K562 (cell line): ENCODE data around the gene EFEMP2. TPM values are rescaled to one million over a fixed set of nuclear protein-coding genes. Genes with fewer than 3 reads are reported as not detected.

Source experiments
- GTF3C2 ChIP-seq: IDR thresholded peaks from 3 replicates; pipeline ENCODE4 v1.6.1; 2011; ENCODE audit warnings: borderline replicate concordance, mild to moderate bottlenecking, moderate library complexity; ENCODE audit not compliant: insufficient read length; ENCODE audit errors: extremely low read depth
- HMGN3 ChIP-seq: IDR thresholded peaks from 2 replicates; pipeline ENCODE4 v1.6.1; 2011; ENCODE audit warnings: borderline replicate concordance, low read depth, mild to moderate bottlenecking, mixed read lengths, low read length; ENCODE audit not compliant: insufficient read length; ENCODE audit errors: extremely low read depth
- HSF4 ChIP-seq: fragments of 250-450 bp; sonication (Bioruptor Pico); IDR thresholded peaks from 2 replicates; pipeline ENCODE4 v2.1.2; 2022; ENCODE audit warnings: mild to moderate bottlenecking, moderate library complexity, borderline replicate concordance
- ID3 ChIP-seq, 2 experiments: fragments of 250-450 bp in 1 of 2; fragments of 450-650 bp in 1 of 2; sonication (Bioruptor Pico) in 1 of 2; IDR thresholded peaks; 2 replicates each; pipeline versions ENCODE4 v1.6.1 to v1.8.0; 2016 to 2021; ENCODE audit warnings: mild to moderate bottlenecking in 2 of 2, moderate library complexity in 2 of 2, missing compliant biosample characterization in 1 of 2, missing genetic modification characterization in 1 of 2
- MCM2 ChIP-seq: fragments of 450-650 bp; IDR thresholded peaks from 2 replicates; pipeline ENCODE4 v1.6.1; 2017; ENCODE audit warnings: low read depth, mild to moderate bottlenecking
- PHF8 ChIP-seq: fragments of 200-600 bp; sonication (generic); IDR thresholded peaks from 2 replicates; pipeline ENCODE4 v1.6.1; 2012; ENCODE audit warnings: mixed run types, mild to moderate bottlenecking, inconsistent platforms, low read length, moderate library complexity, borderline replicate concordance
- RBFOX2 ChIP-seq: fragments of 200-400 bp; formaldehyde crosslinking; IDR thresholded peaks from 2 replicates; pipeline ENCODE4 v1.6.1; 2017; ENCODE audit warnings: low read depth, mild to moderate bottlenecking, low read length, moderate library complexity
- RREB1 ChIP-seq: fragments of 250-450 bp; sonication (Bioruptor Pico); IDR thresholded peaks from 2 replicates; pipeline ENCODE4 v1.4.0; 2020
- SP1 ChIP-seq: sonication (generic); formaldehyde crosslinking; IDR thresholded peaks from 2 replicates; pipeline ENCODE4 v1.8.1; 2022; ENCODE audit warnings: mild to moderate bottlenecking, missing genetic modification reagents
- TFAP4 ChIP-seq: sonication (generic); formaldehyde crosslinking; IDR thresholded peaks from 2 replicates; pipeline ENCODE4 v1.8.0; 2022; ENCODE audit warnings: missing genetic modification reagents, mild to moderate bottlenecking, moderate library complexity, borderline replicate concordance
- ZNF408 ChIP-seq: fragments of 250-450 bp; sonication (Bioruptor Pico); IDR thresholded peaks from 2 replicates; pipeline ENCODE4 v1.4.0; 2020; ENCODE audit warnings: low read depth, mild to moderate bottlenecking, moderate library complexity
- ZNF436 ChIP-seq: fragments of 250-450, 450-650 bp; sonication (Bioruptor Pico); formaldehyde crosslinking; IDR thresholded peaks from 2 replicates; pipeline ENCODE4 v1.7.0; 2020; ENCODE audit warnings: mild to moderate bottlenecking
- ZNF445 ChIP-seq: fragments of 250-450 bp; sonication (Bioruptor Pico); IDR thresholded peaks from 2 replicates; pipeline ENCODE4 v1.4.0; 2020; ENCODE audit warnings: low read depth, mild to moderate bottlenecking, moderate library complexity
- ZNF551 ChIP-seq: fragments of 250-450 bp; sonication (Bioruptor Pico); IDR thresholded peaks from 2 replicates; pipeline ENCODE4 v1.5.0; 2021; ENCODE audit warnings: mild to moderate bottlenecking, moderate library complexity
- ZNF695 ChIP-seq: fragments of 450-650 bp; formaldehyde crosslinking; IDR thresholded peaks from 2 replicates; pipeline ENCODE4 v1.4.0; 2020; ENCODE audit warnings: mild to moderate bottlenecking, moderate library complexity
- polyA plus RNA-seq, 8 experiments: library from polyadenylated mRNA; depleted of rRNA in 4 of 8; stranded (reverse) in 5 of 8; unstranded in 3 of 8; fragments of >200 nt; fragmentation: Nextera tagmentation in 2 of 8; fragmentation: Illumina TruSeq in 1 of 8; extraction: Ambion mirVana in 2 of 8; extraction: Trizol in 1 of 8; gene quantifications; 2 replicates each; pipeline versions ENCODE4 v1.2.1 to v1.2.3, GENCODE V29; 2011 to 2014; ENCODE audit warnings: inconsistent platforms in 1 of 8, missing spikeins in 1 of 8
- total RNA-seq, 7 experiments: library from RNA; depleted of rRNA in 6 of 7; stranded (reverse); fragments of >200 nt in 6 of 7; fragmentation: Illumina TruSeq in 2 of 7; extraction: Trizol in 2 of 7; gene quantifications; 2 replicates each; pipeline versions ENCODE4 v1.2.1 to v1.2.3, GENCODE V29; 2011 to 2021; ENCODE audit warnings: low replicate concordance in 1 of 7

Gene EFEMP2
- total and polyA plus RNA-seq, 9 of the 15 experiments (the other 6 are each of a cell fraction or from before 2014, with no cell fraction given) = 0.07 to 2.9 (median 0.69) TPM; not detected in 1

- TF ChIP-seq GTF3C2 = no peak
- peak; percentile 23 for TF ChIP-seq HMGN3
- TF ChIP-seq HSF4 (CRISPR knock-in tag) = no peak
- TF ChIP-seq MCM2 = no peak
- no peak for TF ChIP-seq ZNF408
- peak; percentile 90; the same call in 1 of the 2 replicates for TF ChIP-seq PHF8
- TF ChIP-seq RBFOX2 = peak; percentile 91
- TF ChIP-seq ZNF445 = no peak
- no peak for TF ChIP-seq ID3 (CRISPR knock-in tag; IDR thresholded peaks at IDR 0.05)
- TF ChIP-seq ID3 (tag; IDR thresholded peaks at IDR 0.05) = peak; percentile 84
- no peak for TF ChIP-seq ZNF551 (CRISPR knock-in tag)
- TF ChIP-seq SP1 = peak; percentile 87
- peak; percentile 90; the same call in 1 of the 2 replicates for TF ChIP-seq RREB1 (CRISPR knock-in tag)
- no peak; the same call in 1 of the 2 replicates for TF ChIP-seq TFAP4 (CRISPR knock-in tag)
- TF ChIP-seq ZNF695 (CRISPR knock-in tag) = no peak; the same call in 1 of the 2 replicates
- no peak for TF ChIP-seq ZNF436
Observed at GRCh38 chr11:65890324-65891218, 18.0 kb upstream of the EFEMP2 start, which contains the start of gene CCDC85B (continued).
